ENCODE data around the gene P2RY12. TPM values are rescaled to one million over a fixed set of nuclear protein-coding genes. Genes with fewer than 3 reads are reported as not detected.
"Not testable (repeated sequence)": the region's sequence is repeated elsewhere in the genome, so short reads cannot be mapped to it uniquely, and the experiment has no call there.

Gene P2RY12
- total RNA-seq, 4 donors from 2014 or later: 1.5 to 4.6 (median 2.8) TPM

GRCh38 chr3:151395806-151396205 is 11.3 kb upstream of the P2RY12 start:
- WGBS: 91% methylated on average over 3 of the region's 3 CpGs
- no peak overlapping the region for H3K4me3 ChIP-seq
- no peaks in the 10 kb centered on the region for H3K9me3 ChIP-seq
- intact Hi-C loops (cut with DNase I): no loop called here
- H3K27me3 ChIP-seq: no peaks in the 10 kb centered on the region
- no peak overlapping the region for H3K27ac ChIP-seq (replicated peaks in 1 of 4)
- TF ChIP-seq POLR2A (IDR thresholded peaks at IDR 0.05; ENCODE audit: low read depth): no peak
- TF ChIP-seq EP300 (IDR thresholded peaks at IDR 0.05): no peak
- no peak for TF ChIP-seq POLR2AphosphoS5 (IDR thresholded peaks at IDR 0.05)
- no peaks in the 10 kb centered on the region for H3K4me1 ChIP-seq
- DNase-seq (ENCODE audit: extremely low spot score): no peak
- no peaks in the 10 kb centered on the region for H3K36me3 ChIP-seq

- Histone ChIP-seq H3K27me3 (no peaks in the 10 kb centered on the region), H3K4me3 (no peak overlapping the region), H3K9me3 (no peaks in the 10 kb centered on the region), H3K4me1 (no peaks in the 10 kb centered on the region), H3K27ac (replicated peaks in 1 of 4) (no peak overlapping the region), H3K36me3 (no peaks in the 10 kb centered on the region)
- 90% methylated on average over 8 of the region's 8 CpGs for WGBS
- DNase-seq (ENCODE audit: extremely low spot score): no peak
- TF ChIP-seq POLR2AphosphoS5 (IDR thresholded peaks at IDR 0.05) (no peak), CTCF (IDR thresholded peaks at IDR 0.05) (no peak), POLR2A (IDR thresholded peaks at IDR 0.05; ENCODE audit: low read depth) (no peak), EP300 (IDR thresholded peaks at IDR 0.05) (no peak)
- intact Hi-C loops (cut with DNase I): no loop called here
Measured at GRCh38 chr3:151394611-151395010, 10.1 kb upstream of the P2RY12 start.

GRCh38 chr3:151393941-151394340 is 9.4 kb upstream of the P2RY12 start:
- Histone ChIP-seq H3K4me1 (no peaks in the 10 kb centered on the region), H3K27ac (replicated peaks in 1 of 4) (no peak overlapping the region), H3K27me3 (no peaks in the 10 kb centered on the region), H3K4me3 (no peak overlapping the region), H3K36me3 (no peaks in the 10 kb centered on the region), H3K9me3 (no peaks in the 10 kb centered on the region)
- 68% methylated on average over 4 of the region's 4 CpGs for WGBS
- no peak for TF ChIP-seq EP300 (IDR thresholded peaks at IDR 0.05)
- TF ChIP-seq CTCF (IDR thresholded peaks at IDR 0.05): no peak
- no peak for TF ChIP-seq POLR2AphosphoS5 (IDR thresholded peaks at IDR 0.05)
- TF ChIP-seq POLR2A (IDR thresholded peaks at IDR 0.05; ENCODE audit: low read depth): no peak
- intact Hi-C loops (cut with DNase I): no loop called here
- DNase-seq (ENCODE audit: extremely low spot score): no peak

- no peaks in the 10 kb centered on the region for H3K4me1 ChIP-seq
- intact Hi-C loops (cut with DNase I): no loop called here
- H3K36me3 ChIP-seq: no peaks in the 10 kb centered on the region
- no peaks in the 10 kb centered on the region for H3K27me3 ChIP-seq
- no peak overlapping the region for H3K4me3 ChIP-seq
- WGBS: 67% methylated on average over 3 of the region's 3 CpGs
- no peak for DNase-seq (ENCODE audit: extremely low spot score)
- H3K27ac ChIP-seq (replicated peaks in 1 of 4): no peak overlapping the region
- no peaks in the 10 kb centered on the region for H3K9me3 ChIP-seq
- TF ChIP-seq CTCF (IDR thresholded peaks at IDR 0.05): no peak
- no peak for TF ChIP-seq EP300 (IDR thresholded peaks at IDR 0.05)
- no peak for TF ChIP-seq POLR2AphosphoS5 (IDR thresholded peaks at IDR 0.05)
- no peak for TF ChIP-seq POLR2A (IDR thresholded peaks at IDR 0.05; ENCODE audit: low read depth)
Measured at GRCh38 chr3:151393146-151393830, 8.7 kb upstream of the P2RY12 start.

- H3K27me3 ChIP-seq; H3K27ac ChIP-seq (replicated peaks in 1 of 4); intact Hi-C loops (cut with DNase I); H3K36me3 ChIP-seq; DNase-seq (ENCODE audit: extremely low spot score); H3K4me1 ChIP-seq; H3K9me3 ChIP-seq; H3K4me3 ChIP-seq: not testable (repeated sequence)
- WGBS: 97% methylated on average over 3 of the region's 3 CpGs
Measured at GRCh38 chr3:151392191-151392590, 7.6 kb upstream of the P2RY12 start.

GRCh38 chr3:151391720-151392119 is 7.2 kb upstream of the P2RY12 start:
- no peak overlapping the region for H3K4me3 ChIP-seq
- intact Hi-C loops (cut with DNase I): no loop called here
- H3K9me3 ChIP-seq: no peaks in the 10 kb centered on the region
- no peak for DNase-seq (ENCODE audit: extremely low spot score)
- WGBS: 62% methylated on average over 2 of the region's 2 CpGs
- TF ChIP-seq POLR2AphosphoS5 (IDR thresholded peaks at IDR 0.05) (no peak), EP300 (IDR thresholded peaks at IDR 0.05) (no peak), CTCF (IDR thresholded peaks at IDR 0.05) (no peak), POLR2A (IDR thresholded peaks at IDR 0.05; ENCODE audit: low read depth) (no peak)
- H3K27me3 ChIP-seq: no peaks in the 10 kb centered on the region
- H3K27ac ChIP-seq (replicated peaks in 1 of 4): no peak overlapping the region
- H3K36me3 ChIP-seq: no peaks in the 10 kb centered on the region
- no peaks in the 10 kb centered on the region for H3K4me1 ChIP-seq

Data from esophagus muscularis mucosa (tissue), 4 donors.